ENCODE results near the gene ZCWPW1.
"Not testable (repeated sequence)": the region's sequence is repeated elsewhere in the genome, so short reads cannot be mapped to it uniquely, and the experiment has no call there.

ZCWPW1 gene

DNA sequence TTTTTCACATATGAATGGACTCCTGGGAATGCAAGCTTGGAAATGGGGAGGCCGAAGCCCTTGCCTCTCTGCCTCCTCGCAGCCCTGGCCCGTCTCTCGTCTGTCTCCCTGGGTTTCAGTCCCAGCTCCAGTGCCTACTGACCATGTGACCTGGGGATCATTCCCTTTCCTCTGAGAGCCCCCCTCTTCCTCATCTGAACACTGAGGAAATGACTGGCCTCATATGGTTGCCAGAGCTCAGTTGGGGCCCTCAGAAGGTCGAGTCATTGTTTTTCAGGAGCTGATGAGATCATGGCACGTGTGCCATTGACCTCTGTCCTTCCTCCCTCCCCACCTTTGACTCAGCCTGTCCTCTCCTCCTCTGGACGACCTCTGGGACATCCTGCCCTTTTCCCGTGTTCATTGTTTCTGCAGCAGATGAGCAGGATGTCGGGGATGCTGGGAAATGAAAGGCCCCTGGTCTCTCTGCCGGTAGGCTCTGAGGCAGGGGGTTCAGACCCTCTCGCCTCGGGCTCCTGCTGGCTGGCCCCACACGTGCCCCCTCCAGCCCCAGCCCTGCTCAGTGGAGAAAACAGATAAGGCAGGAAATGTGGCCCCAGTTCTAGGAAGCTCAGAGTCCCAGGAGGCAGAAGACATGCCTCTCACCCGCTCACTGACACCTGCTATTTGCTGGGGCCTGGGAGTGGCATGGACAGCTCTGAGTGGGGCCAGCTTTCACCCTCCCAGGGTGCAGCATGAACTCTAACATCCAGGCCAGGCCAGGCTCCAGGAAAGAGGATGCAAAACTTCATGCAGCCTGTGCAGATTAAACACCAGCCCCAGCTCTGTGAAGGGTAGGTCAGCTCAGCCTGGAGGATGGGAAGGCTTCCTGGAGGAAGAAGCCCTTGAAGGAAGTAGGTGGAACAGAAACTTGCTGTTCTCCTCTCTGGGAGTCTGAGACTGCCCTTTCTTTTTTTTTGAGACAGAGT is 16.1 kb upstream of the ZCWPW1 start:
- peak; percentile 89 for DNase-seq (ENCODE audit: low read depth)
- H3K4me3 ChIP-seq (replicated peaks; ENCODE audit: low read depth, low read length): no peak overlapping the region
- TF ChIP-seq, protein P1, sequence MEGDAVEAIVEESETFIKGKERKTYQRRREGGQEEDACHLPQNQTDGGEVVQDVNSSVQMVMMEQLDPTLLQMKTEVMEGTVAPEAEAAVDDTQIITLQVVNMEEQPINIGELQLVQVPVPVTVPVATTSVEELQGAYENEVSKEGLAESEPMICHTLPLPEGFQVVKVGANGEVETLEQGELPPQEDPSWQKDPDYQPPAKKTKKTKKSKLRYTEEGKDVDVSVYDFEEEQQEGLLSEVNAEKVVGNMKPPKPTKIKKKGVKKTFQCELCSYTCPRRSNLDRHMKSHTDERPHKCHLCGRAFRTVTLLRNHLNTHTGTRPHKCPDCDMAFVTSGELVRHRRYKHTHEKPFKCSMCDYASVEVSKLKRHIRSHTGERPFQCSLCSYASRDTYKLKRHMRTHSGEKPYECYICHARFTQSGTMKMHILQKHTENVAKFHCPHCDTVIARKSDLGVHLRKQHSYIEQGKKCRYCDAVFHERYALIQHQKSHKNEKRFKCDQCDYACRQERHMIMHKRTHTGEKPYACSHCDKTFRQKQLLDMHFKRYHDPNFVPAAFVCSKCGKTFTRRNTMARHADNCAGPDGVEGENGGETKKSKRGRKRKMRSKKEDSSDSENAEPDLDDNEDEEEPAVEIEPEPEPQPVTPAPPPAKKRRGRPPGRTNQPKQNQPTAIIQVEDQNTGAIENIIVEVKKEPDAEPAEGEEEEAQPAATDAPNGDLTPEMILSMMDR (IDR thresholded peaks at IDR 0.05; ENCODE audit: low read length, missing control alignments): no peak

DNA sequence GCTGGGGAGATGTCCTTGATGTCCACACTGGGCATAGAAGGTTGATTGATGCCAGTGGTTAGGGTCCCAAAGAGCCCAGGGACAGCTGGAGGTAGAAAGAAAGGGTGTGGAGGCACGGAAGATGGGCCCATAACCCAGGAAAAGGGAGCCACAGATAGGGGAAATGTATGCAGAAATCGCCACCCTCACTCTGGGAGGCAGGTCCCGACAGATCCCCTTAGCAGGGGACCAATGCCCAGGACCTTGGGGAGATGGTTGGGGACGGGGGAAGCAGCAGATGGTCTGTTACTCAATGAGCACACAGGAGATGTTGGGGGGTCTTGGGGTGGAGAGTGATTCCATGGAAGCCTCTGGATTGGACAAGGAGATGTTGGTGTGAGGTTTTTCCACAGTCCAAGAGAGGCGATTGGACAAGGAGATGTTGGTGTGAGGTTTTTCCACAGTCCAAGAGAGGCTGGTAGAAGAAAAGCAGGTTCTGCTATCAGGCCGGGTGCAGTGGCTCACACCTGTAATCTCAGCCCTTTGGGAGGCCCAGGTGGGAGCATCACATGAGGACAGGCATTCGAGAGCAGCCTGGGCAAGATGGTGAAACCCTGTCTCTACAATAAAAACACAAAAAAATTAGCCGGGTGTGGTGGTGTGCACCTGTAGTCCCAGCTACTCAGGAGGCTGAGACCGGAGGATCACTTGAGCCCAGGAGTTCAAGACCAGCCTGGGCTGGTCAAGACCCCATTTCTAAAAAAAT is 14.8 kb upstream of the ZCWPW1 start:
- no peak overlapping the region for H3K4me3 ChIP-seq (replicated peaks; ENCODE audit: low read depth, low read length)
- TF ChIP-seq, protein P1 (IDR thresholded peaks at IDR 0.05; ENCODE audit: low read length, missing control alignments): no peak
- DNase-seq (ENCODE audit: low read depth): no peak

DNA sequence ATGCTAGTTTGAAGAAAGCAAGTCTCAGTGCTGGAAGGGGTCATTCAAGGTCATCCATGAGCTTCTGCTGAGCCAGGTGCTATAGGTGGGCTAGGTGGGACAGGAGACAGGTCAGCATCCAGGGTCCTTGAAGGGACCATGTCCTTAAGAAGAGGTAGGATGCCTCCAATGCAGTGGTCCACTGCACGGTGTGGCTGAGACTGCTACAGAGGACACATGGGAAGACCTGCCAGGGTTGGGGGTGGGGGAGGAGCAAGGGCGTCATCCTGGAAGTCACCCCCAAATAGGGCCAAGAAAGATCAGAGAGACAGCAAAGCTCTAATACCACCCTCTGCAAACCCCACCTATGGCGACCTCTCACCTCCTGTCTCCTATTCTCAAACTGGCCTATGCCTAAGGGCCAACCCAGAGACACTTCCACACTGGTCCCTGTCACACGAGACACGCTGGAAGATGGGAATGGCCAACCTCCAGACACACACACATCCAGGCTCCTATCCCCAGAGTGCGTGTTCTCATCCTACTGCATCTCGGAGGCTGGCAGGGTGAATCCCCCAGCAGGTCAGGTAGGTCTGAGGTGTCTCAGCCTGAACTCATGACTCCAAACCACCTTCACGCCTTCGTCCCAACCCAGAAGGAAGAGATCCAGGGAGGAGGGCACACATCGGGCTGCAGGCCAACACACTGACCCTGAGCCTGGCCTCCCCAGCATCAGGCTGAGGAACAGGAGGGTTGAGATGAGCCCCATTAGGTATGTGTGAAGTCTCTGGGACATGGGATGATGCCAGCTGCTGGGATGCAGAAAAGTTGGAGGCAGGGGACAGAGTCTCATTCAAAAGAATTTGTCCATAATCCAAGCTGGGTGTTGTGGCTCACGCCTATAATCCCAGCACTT is 13.4 kb upstream of the ZCWPW1 start:
- TF ChIP-seq, protein P1 (IDR thresholded peaks at IDR 0.05; ENCODE audit: low read length, missing control alignments): no peak
- no peak for DNase-seq (ENCODE audit: low read depth)
- no peak overlapping the region for H3K4me3 ChIP-seq (replicated peaks; ENCODE audit: low read depth, low read length)

DNA sequence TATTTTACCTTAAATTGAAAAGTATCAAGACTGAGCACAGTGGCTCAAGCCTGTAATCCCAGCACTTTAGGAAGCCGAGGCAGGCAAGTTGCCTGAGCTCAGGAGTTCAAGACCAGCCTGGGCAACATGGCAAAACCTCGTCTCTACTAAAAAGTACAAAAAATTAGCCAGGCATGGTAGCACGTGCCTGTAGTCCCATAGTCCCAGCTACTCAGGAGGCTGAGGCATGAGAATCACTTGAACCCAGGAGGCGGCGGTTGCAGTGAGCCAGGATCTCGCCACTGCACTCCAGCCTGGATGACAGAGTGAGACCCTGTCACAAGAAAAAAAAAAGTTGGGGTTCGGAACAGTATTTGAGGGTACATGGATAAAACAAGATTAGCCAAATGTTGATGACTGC is 10.7 kb upstream of the ZCWPW1 start:
- not testable (repeated sequence) for H3K4me3 ChIP-seq (replicated peaks; ENCODE audit: low read depth, low read length); DNase-seq (ENCODE audit: low read depth)

DNA sequence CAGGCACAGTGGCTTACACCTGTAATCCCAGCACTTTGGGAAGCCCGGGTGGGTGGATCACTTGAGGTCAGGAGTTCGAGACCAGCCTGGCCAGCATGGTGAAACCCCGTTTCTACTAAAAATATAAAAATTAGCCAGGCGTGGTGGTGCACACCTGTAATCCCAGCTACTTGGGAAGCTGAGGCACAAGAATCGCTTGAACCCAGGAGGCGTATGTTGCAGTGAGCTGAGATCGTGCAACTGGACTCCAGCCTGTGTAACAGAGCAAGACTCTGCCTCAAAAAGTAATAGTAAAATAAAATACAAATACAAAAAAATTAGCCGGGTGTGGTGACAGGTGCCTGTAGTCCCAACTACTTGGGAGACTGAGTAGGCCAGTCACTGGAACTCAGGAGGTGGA is 10.2 kb upstream of the ZCWPW1 start:
- not testable (repeated sequence) for DNase-seq (ENCODE audit: low read depth); H3K4me3 ChIP-seq (replicated peaks; ENCODE audit: low read depth, low read length)

DNA sequence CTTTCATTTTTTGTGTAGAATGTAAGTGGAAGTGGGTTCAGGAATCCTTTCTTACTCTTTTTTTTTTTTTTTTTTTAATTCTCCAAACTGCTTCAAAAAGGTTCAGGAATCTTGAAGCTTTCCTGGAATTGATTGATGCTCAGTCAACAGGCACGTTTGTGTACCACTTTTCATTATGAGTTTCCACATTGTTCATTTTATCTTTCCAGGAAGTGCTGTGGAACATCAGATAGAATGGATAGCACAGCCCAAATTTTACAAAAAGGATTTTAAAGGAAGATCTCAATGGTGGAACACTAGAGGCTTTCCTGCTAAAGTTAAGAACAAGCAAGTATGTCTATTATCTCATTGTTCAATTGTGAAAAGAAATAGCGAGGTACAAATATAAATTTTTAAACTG is 9.7 kb upstream of the ZCWPW1 start:
- DNase-seq (ENCODE audit: low read depth): no peak
- H3K4me3 ChIP-seq (replicated peaks; ENCODE audit: low read depth, low read length): no peak overlapping the region
- TF ChIP-seq, protein P1 (IDR thresholded peaks at IDR 0.05; ENCODE audit: low read length, missing control alignments): no peak

DNA sequence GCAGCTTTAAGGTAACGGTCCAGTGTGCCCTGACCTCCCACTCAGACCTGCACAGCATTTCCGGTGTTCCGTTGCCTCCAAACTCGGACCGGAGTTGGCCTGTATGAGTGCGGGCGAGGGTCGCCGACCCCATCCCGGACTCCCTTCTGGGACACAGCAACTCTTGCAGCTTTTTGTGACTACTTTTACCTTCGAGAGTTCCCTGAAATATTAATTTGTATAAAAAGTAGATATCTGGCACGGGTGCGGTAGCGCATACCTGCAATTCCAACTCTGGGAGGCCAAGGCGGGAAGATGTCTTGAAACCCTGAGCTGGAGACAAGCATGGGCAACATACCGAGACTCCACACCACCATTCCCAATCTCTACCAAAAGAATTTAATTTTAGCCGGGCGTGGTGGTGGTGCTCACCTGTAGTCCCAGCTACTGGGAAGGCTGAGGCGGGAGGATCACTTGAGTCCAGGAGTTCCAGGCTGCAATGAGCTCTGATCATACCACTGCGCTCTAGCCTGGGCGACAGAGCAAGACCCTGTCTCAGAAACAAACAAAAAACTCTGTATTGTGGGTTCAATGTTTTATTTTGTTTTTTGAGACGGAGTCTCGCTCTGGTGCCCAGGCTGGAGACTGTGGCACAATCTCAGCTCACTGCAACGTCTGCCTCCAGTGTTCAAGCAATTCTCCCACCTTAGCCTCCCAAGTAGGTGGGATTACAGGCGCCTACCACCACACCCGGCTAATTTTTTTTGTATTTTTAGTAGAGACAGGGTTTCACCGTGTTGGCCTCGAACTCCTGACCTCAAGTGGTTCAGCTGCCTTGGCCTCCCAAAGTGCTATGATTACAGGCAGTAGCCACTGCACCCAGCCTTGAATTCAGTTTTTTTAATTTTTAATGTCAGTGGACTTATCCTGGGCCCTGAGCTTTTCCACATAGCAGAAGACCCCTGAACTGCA is 8.9 kb upstream of the ZCWPW1 start:
- no peak overlapping the region for H3K4me3 ChIP-seq (replicated peaks; ENCODE audit: low read depth, low read length)
- no peak for DNase-seq (ENCODE audit: low read depth)
- TF ChIP-seq, protein P1 (IDR thresholded peaks at IDR 0.05; ENCODE audit: low read length, missing control alignments): no peak

Measured in fibroblast of pulmonary artery (primary cell).